GM12872 (cell line): ENCODE measurements around the gene GNG10.

ENCODE experiments used
- CTCF ChIP-seq: IDR thresholded peaks from 3 replicates; pipeline ENCODE4 v1.5.1; 2011; ENCODE audit warnings: low read depth, mild to moderate bottlenecking, low read length, moderate library complexity; ENCODE audit not compliant: insufficient read depth

The GNG10 gene

DNA sequence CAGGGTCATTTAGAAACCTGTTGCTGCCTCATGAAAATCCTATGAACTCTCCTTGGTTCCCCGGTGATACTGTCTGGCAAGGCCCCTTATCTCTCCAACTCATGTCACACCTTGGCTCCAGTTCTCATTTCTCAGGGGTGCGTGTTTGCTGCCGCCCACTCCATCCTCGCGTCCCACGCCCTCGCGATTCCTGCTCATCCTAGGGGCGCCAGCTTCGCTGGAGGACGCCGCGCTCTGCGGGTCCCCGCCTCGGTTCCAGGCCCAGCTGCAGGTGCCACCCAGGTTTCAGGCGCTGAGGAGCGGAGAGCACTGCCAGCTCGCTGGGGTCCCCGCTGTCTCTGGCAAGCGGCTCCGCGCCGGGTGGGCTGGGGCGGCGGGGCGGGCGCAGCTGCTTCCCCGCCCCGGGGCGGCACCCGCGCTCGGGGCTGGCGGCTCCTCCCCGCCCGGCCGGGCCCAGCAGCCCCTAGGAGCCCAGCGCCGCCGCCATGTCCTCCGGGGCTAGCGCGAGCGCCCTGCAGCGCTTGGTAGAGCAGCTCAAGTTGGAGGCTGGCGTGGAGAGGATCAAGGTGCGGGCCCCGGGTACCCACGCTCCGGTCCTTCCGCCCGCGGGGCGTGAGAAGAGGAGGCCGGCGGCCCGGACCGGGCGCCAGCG lies at the start of gene GNG10:
Gene GNG10 (plus strand): TSS at position 456 of the 652 bp plus-strand sequence. CDS start 30 bp downstream, at position 486.
- TF ChIP-seq CTCF: no peak

DNA sequence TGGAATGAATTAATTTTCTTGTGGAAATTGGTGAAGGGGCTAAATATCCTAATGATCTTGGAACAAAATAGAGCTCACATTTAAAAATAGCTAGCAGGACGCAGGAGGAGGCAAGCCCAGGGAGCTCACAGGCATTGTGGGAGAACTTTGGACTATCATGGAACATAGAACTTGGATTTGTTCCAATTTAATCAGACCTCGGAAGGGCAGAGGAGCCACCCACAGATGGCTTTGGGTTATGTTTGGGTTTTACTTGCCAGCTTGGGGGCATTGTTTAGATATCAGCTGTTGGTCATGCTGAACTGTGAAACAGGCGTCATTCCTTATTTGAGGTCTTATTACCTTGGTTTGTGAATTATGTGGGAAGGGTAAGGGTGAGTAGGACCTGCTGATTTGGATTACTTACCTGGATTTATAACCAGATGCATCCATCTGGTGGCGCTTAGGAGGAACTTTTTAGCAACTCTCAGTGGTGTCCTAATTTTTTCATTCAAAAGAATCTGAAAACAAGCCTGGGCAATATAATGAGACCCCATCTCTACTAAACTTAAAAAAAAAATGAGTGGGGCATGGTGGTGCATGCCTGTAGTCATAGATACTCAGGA lies 47.9 kb upstream of the GNG10 start:
- TF ChIP-seq CTCF: no peak

GRCh38 chr9:111615928-111616327 lies 45.5 kb upstream of the GNG10 start:
- TF ChIP-seq CTCF: no peak

DNA sequence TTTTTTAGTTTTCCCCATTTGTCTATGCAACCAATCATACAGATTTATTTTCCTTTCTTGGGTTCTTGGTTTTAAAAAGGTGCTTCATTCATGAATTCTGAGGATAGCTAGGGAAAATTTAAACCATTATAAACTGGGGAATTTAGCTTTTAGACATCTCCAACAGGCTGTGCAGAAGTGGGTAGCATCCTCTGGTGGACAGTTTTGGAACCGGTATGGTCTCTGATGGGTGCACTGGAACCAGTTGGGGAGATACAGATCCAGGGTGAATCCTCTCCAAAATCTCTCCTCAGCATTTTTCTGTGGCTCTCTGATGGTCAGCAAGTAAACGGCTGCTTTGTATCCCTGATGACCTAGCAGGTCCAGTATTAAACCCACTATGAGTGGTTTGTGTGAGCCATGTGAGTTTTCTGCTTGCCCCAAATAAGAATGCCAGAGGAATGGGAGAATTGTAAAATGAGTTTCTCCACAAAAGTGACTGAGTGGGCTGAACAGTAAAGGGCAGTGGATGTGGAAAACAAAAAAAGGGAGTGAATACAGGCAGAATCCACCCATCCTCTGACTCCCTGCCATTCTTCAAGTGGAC lies 39.4 kb upstream of the GNG10 start:
- TF ChIP-seq CTCF: peak; percentile 97

- no peak for TF ChIP-seq CTCF
Observed at GRCh38 chr9:111622626-111623025, 38.8 kb upstream of the GNG10 start.

- no peak for TF ChIP-seq CTCF
Observed at GRCh38 chr9:111627260-111627963, 34.0 kb upstream of the GNG10 start.

GRCh38 chr9:111628411-111628810 lies 33.0 kb upstream of the GNG10 start:
- TF ChIP-seq CTCF: no peak
